NCI-H1105 treated with DMSO at 0.1 percent for 48 hours (cell line): Measurements from ENCODE around the gene EFHC1.
"Not testable (repeated sequence)": the region's sequence is repeated elsewhere in the genome, so short reads cannot be mapped to it uniquely, and the experiment has no call there.

ENCODE experiments used
- DNase-seq: peaks from one replicate; lab custom pipeline; 2025; lab: John Stamatoyannopoulos, UW

The EFHC1 gene

GRCh38 chr6:52438926-52439325 is 18.8 kb downstream of the EFHC1 start:
- DNase-seq: no peak

DNA sequence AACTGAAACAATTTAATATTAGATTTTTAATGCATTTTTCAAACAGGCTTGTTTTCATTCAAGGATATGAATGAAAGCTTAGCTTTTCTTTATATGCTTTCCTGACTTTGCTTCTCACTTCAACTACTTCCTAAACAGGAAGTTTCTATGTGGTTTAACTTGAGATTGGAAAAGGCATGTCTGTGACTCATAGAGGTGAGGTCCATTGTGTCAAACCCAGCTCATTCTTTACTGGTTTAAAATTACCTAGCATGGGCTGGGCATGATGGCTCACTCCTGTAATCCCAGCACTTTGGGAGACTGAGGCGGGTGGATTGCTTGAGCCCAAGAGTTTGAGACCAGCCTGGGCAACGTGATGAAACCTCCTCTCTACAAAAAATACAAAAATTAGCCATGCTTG is 34.4 kb downstream of the EFHC1 start:
- no peak for DNase-seq

GRCh38 chr6:52457096-52457495 is 37.0 kb downstream of the EFHC1 start:
- no peak for DNase-seq

DNA sequence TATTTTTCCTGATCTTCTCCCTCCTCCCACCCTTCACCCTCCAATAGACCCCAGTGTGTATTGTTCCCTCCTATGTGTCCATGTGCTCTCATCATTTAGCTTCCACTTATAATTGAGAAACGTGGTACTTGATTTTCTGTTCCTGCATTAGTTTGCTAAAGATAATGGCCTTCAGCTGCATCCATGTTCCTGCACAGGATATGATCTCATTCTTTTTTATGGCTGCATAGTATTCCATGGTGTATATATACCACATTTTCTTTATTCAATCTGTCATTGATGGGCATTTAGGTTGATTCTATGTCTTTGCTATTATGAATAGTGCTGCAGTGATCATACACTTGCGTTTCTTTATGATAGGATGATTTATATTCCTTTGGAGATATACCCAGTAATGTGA is 41.1 kb downstream of the EFHC1 start:
- not testable (repeated sequence) for DNase-seq

- DNase-seq: no peak
Measured at GRCh38 chr6:52474173-52474572, 54.0 kb downstream of the EFHC1 start.

- DNase-seq: no peak
Measured at GRCh38 chr6:52475307-52475706, 55.2 kb downstream of the EFHC1 start.

GRCh38 chr6:52482903-52483670 is 62.9 kb downstream of the EFHC1 start:
- DNase-seq: no peak

DNA sequence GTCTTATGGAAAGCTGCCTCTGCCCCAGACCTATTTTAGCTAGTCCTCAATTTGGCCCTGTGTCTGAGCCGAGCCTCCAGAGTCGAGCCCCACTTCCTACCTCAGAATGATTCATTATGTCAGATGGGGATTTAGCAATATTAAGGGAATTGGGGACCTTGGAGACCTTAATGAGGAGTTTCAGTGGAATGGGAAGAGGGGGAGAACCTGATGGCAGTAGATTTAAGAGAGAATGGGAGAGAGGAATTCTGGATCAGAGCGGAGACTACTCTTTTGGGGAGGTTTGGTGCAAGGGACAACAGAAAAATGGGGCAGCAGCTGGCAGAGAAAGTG is 63.5 kb downstream of the EFHC1 start:
- no peak for DNase-seq

GRCh38 chr6:52489881-52490280 is 69.7 kb downstream of the EFHC1 start:
- DNase-seq: no peak

- no peak for DNase-seq
Measured at GRCh38 chr6:52491203-52492069, 71.3 kb downstream of the EFHC1 start.

DNA sequence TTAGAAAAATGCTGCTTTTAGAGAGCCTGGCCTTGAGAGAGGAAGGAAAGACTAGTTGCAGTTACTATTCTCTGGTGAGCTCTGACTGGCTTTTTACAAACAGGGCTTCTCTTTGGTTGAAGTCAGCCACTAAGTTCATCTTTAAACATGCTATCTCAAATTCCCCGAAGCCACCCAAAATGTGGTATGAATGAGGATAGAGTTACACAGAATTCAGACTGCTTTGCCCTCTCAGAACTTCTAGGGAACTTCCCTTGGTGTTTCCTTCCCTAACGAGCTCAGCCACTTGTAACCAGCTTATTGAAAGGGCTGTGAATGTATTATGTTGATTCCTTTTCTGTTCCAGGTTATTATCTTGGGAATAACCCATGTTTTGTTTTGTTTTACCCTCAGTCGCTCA is 73.5 kb downstream of the EFHC1 start:
- no peak for DNase-seq

DNA sequence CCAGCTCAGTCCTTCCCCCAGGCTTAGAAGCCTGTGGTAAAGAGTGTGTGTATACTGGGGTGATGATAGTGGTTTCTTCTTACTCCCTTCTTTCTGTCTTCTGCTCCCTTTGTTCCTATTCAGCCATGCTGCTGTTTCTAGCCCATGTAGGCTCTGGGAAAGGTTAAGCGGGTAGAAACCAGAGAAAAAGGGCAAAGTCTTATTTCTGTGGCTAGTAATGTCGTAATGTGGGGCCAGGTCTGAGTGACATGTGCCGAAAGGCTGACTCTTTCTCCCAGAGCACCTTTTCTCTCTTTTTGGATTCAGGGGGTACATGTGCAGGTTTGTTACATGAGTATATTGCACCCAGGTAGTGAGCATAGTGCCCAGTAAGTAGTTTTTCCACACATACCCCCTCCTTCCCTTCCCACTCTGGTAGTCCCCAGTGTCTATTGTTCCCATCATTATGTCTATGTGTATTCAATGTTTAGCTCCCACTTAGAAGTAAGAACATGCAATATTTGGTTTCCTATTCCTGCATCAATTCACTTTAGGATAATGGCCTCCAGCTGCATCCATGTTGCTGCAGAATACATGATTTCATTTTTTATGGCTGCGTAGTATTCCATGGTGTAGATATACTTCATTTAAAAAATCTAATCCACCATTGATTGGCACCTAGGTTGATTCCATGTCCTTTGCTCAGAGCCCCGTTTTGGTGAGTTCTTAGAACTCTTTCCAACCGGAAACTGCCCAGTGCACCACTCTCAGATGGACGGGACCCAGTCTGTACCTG is 74.3 kb downstream of the EFHC1 start:
- no peak for DNase-seq

- no peak for DNase-seq
Measured at GRCh38 chr6:52495922-52496321, 75.8 kb downstream of the EFHC1 start.

DNA sequence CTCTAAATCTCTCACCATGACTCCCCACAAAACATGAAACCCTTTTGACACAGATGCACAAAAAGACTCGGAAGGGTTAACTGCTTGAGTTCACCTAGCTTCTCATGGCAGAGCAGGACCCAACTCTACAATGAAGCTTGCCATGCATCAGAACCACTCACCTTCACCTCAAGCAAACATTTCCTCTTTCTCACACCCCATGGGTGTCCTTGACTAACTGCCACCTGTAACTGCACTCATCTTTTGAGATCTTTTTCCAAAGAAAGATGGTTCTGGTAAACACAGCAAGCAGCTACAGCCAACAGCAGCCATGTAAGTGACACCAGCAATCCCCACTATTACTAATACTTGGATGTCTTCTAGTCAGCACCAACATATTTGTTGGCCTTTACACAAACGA is 76.5 kb downstream of the EFHC1 start:
- no peak for DNase-seq

DNA sequence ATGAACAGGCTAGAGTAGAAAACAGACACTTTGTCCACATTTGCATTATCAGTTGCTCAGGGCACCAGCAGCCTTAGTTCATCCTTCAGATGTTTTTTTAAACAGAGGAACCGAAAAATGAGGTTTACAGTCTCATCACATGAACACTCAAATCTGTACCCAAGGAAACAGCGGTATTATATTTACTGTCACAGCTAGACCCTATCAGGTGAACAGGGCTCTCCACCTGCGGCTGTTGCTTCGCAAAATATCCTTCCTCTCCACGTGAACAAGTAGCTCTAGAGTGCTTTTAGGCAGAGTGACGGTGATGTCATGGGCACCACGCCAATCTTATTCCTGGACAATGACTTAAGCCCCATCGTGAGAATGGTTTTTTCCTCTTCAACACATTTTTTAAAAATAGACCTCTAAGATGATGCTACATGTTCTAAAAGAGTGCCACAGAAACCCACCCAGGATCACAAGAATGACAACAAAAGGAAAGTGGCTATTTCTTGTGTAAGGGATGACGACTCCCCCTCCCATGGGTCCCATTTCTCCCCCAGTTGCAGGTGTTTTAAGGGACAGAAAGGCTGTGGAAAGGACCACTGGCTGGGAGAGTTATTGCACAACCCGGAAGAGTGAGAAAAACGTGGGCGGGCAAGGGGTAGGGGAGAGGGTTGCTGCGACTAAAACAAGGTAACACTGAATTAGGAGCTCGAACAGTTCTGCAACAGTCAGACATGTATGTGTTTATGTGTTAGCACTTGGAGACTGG is 77.7 kb downstream of the EFHC1 start:
- peak; percentile 73 for DNase-seq

GRCh38 chr6:52498538-52499017 is 78.4 kb downstream of the EFHC1 start:
- DNase-seq: no peak

DNA sequence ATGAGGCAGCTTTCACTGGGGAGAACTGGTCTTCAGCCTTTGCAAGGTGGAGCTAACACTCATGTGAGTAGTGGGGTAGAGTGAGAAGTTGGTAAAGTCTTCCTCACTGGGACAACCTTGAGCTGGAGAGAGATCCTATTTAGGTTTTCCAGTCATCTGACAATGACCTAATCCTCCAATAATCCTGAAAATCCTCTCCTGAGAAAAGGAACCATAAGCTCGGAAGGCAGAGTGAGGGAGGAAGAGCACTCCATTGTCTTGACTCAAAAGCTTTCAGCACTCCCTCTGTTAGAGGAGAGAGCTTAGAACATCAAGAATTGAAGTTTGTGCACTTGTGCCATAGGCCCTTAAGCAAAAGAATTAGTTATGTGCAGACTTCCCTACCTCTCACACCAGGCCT is 78.9 kb downstream of the EFHC1 start:
- DNase-seq: no peak

DNA sequence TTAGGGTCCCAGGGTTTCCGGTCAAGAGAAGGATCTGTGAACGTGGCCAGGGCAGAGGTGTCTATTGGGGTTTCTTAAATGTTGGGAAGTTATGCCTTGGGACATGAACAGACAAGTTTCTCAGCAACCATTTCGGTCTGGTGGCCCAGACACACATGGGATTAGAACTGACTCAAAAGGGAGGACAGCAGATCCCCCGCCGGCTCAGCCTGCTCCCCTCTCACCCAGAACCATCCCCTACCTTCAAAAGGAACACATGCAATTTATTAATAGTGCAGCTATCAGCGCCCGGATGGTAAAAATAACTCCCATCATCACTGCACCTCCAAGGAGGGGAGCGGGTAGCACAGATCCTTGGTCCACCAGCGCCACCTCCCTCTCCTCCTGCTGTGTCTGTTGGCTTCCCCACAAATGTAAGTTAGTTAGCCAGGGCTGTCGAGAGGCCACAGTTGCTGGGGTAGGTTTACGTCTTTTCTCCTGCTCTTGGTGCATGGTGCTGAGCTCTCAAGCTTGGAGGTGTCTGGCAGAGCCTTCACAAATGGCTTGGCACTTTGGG is 79.6 kb downstream of the EFHC1 start:
- DNase-seq: no peak

DNA sequence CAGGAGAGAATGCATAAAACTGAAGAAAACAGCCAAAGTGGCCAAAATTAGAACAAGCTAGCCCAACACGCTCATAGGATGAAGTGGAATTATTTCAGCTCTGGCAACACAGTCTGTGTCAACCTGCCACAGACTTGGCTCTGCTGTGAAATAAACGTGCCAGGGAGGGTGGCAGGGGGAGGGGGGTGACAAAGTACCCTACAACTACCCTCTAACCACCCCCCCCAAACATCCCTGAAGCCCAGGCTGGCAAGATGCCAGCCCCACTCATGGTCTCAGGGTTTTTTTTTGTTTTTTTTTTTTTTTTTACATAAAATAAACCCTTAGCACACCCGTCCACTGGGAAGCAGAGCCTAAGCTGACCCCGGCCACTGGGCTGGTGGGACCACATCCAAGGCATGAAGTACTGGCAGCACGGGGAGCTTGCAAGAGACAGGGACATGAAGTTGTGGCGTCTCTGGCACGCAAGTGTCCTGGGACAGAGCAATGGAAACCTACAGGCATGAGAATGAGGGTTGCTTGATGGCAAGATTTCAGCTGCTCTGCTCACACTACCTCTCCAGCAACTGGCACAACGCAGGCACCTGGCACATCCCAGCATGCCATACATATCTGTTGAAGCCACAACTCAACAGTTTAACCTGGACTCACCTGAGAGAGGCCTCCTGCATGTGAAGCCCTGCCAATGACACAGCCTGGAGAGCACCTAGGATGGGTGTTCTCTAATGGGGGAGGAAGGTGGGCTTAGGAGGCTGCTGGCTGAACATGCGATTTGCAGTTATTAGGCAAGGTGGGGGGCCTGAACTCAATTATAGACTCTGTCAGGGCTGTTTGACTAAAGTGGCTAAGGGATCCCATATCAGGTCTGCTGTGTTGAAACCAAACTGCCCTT is 80.3 kb downstream of the EFHC1 start:
- DNase-seq: no peak

DNA sequence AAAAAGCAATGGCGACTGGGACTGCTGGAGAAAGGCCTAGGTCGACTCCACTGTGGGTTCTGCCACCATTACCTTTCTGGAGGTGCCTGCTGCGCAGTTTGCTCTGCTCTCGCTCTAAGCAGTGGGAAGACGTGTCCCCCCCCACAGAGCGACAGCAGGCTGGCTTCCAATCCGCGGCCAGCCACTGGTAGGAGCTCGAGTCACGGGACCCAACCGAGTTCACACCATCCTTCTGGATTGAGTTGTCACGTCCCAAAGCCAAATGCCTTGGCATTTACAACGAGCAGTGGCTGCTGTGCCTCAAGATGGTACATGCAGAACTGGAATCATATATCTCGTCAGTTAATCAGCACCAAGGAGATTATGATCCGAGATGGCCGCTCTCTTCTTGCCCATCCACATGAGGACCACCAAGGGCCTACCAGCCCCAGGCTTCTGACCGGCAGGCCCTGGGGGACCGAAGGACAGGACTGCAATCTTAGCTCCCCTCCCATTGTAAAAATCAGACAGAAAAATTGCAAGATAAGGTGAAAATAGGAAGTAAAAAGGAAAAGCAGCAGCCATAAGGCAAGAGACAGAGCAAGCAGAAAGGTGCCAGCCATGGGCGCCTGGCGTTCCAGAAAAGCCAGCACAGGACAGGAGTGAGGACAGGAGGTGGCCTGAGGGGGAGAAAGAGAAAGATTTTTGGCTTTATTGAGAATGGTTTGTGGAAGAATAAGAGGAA is 82.3 kb downstream of the EFHC1 start:
- DNase-seq: no peak
